Measurements from ENCODE around the gene CES3. TPM values are rescaled to one million over a fixed set of nuclear protein-coding genes. Genes with fewer than 3 reads are reported as not detected.

Gene CES3
- total RNA-seq, 2 experiments from 2014 or later = 1.4 to 2.7 TPM

- BruUV-seq (replicated peaks) = no TSS peak
- intact Hi-C loops (cut with micrococcal nuclease; ENCODE audit: unreplicated experiment) = no loop called here
- Histone ChIP-seq H4K20me1 (ENCODE audit: insufficient read depth, low read length) (no peaks in the 10 kb centered on the region), H3K4me2 (ENCODE audit: low read length) (no peak overlapping the region), H3K9me3 (ENCODE audit: low read length) (no peaks in the 10 kb centered on the region), H3K4me3 (ENCODE audit: low read depth, low read length, poor library complexity, severe bottlenecking) (no peak overlapping the region), H3K36me3 (ENCODE audit: insufficient read depth, low read length) (no peaks in the 10 kb centered on the region), H2AFZ (ENCODE audit: low read length) (no peak overlapping the region), H3K9me2 (ENCODE audit: insufficient read depth, low read length) (no peaks in the 10 kb centered on the region), H3K79me2 (ENCODE audit: insufficient read depth, low read depth, low read length) (no peaks in the 10 kb centered on the region), H3K4me1 (ENCODE audit: insufficient read depth, low read length, poor library complexity, severe bottlenecking) (no peaks in the 10 kb centered on the region), H3K27ac (ENCODE audit: low read depth, low read length, poor library complexity, severe bottlenecking) (no peak overlapping the region)
- ChIA-PET POLR2A (no interaction called here), CTCF (ENCODE audit: unreplicated experiment) (no interaction called here)
- TF ChIP-seq EZH2phosphoT487 (IDR thresholded peaks at IDR 0.05; ENCODE audit: borderline replicate concordance, low read depth, low read length) = no peak
- TF ChIP-seq CTCF (conservative IDR thresholded peaks at IDR 0.05; ENCODE audit: low read length) = no peak
- no peak for DNase-seq (ENCODE audit: low spot score)
These were observed 40.0 kb upstream of the CES3 start for GRCh38 chr16:66920924-66921680.

GRCh38 chr16:66921729-66922450 is 39.2 kb upstream of the CES3 start:
- Histone ChIP-seq H3K9me2 (ENCODE audit: insufficient read depth, low read length) (no peaks in the 10 kb centered on the region), H3K9me3 (ENCODE audit: low read length) (no peaks in the 10 kb centered on the region), H3K4me1 (ENCODE audit: insufficient read depth, low read length, poor library complexity, severe bottlenecking) (no peaks in the 10 kb centered on the region), H3K4me3 (ENCODE audit: low read depth, low read length, poor library complexity, severe bottlenecking) (no peak overlapping the region), H3K4me2 (ENCODE audit: low read length) (no peak overlapping the region), H4K20me1 (ENCODE audit: insufficient read depth, low read length) (no peaks in the 10 kb centered on the region), H2AFZ (ENCODE audit: low read length) (no peak overlapping the region), H3K36me3 (ENCODE audit: insufficient read depth, low read length) (no peaks in the 10 kb centered on the region), H3K27ac (ENCODE audit: low read depth, low read length, poor library complexity, severe bottlenecking) (no peak overlapping the region), H3K79me2 (ENCODE audit: insufficient read depth, low read depth, low read length) (no peaks in the 10 kb centered on the region)
- BruUV-seq (replicated peaks) = no TSS peak
- CTCF ChIA-PET (ENCODE audit: unreplicated experiment) = no interaction called here
- POLR2A ChIA-PET = no interaction called here
- no peak for DNase-seq (ENCODE audit: low spot score)
- intact Hi-C loops (cut with micrococcal nuclease; ENCODE audit: unreplicated experiment) = no loop called here
- TF ChIP-seq EZH2phosphoT487 (IDR thresholded peaks at IDR 0.05; ENCODE audit: borderline replicate concordance, low read depth, low read length) (no peak), CTCF (conservative IDR thresholded peaks at IDR 0.05; ENCODE audit: low read length) (no peak)

GRCh38 chr16:66923247-66923731 is 37.8 kb upstream of the CES3 start:
- Histone ChIP-seq H2AFZ (ENCODE audit: low read length) (no peak overlapping the region), H4K20me1 (ENCODE audit: insufficient read depth, low read length) (no peaks in the 10 kb centered on the region), H3K79me2 (ENCODE audit: insufficient read depth, low read depth, low read length) (no peaks in the 10 kb centered on the region), H3K4me2 (ENCODE audit: low read length) (no peak overlapping the region), H3K9me2 (ENCODE audit: insufficient read depth, low read length) (no peaks in the 10 kb centered on the region), H3K9me3 (ENCODE audit: low read length) (no peaks in the 10 kb centered on the region), H3K4me1 (ENCODE audit: insufficient read depth, low read length, poor library complexity, severe bottlenecking) (no peaks in the 10 kb centered on the region), H3K27ac (ENCODE audit: low read depth, low read length, poor library complexity, severe bottlenecking) (no peak overlapping the region), H3K36me3 (ENCODE audit: insufficient read depth, low read length) (no peaks in the 10 kb centered on the region), H3K4me3 (ENCODE audit: low read depth, low read length, poor library complexity, severe bottlenecking) (no peak overlapping the region)
- DNase-seq (ENCODE audit: low spot score) = no peak
- intact Hi-C loops (cut with micrococcal nuclease; ENCODE audit: unreplicated experiment) = no loop called here
- ChIA-PET CTCF (ENCODE audit: unreplicated experiment) (no interaction called here), POLR2A (no interaction called here)
- TF ChIP-seq CTCF (conservative IDR thresholded peaks at IDR 0.05; ENCODE audit: low read length) (no peak), EZH2phosphoT487 (IDR thresholded peaks at IDR 0.05; ENCODE audit: borderline replicate concordance, low read depth, low read length) (no peak)
- BruUV-seq (replicated peaks) = no TSS peak

Data from OCI-LY7 (cell line).